HG02623 (cell line): ENCODE results near the gene TRIM66.
A peak's percentile ranks its signal among the peaks of the same experiment; 100 is the strongest.
"Not testable (repeated sequence)": the region's sequence is repeated elsewhere in the genome, so short reads cannot be mapped to it uniquely, and the experiment has no call there.

Source experiments
- ATAC-seq: cut with Tn5 transposase; IDR thresholded peaks from one replicate; pipeline ENCODE4 v1.9.1; 2021; ENCODE audit warnings: moderate library complexity; ENCODE audit not compliant: unreplicated experiment

Gene TRIM66

GRCh38 chr11:8692417-8692816 lies 10.0 kb upstream of the TRIM66 start:
- ATAC-seq: no peak

DNA sequence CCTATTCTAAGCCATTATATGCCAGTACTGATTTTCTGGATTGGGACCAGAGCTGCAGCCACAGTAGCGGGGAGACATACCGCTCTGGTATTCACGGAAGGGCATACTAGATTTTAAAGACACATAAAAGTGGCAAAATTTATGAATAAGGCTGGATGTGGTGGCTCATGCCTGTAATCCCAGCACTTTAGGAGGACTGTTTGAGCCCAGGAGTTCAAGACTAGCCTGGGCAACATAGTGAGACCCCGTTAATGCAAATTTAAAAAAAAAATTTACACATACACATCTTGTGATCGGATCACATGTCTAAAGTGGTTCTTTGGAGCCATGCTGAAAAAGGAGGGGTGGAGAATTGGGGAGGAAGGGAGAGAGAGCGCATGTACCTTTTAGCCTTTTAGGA lies 9.1 kb upstream of the TRIM66 start:
- ATAC-seq: no peak

DNA sequence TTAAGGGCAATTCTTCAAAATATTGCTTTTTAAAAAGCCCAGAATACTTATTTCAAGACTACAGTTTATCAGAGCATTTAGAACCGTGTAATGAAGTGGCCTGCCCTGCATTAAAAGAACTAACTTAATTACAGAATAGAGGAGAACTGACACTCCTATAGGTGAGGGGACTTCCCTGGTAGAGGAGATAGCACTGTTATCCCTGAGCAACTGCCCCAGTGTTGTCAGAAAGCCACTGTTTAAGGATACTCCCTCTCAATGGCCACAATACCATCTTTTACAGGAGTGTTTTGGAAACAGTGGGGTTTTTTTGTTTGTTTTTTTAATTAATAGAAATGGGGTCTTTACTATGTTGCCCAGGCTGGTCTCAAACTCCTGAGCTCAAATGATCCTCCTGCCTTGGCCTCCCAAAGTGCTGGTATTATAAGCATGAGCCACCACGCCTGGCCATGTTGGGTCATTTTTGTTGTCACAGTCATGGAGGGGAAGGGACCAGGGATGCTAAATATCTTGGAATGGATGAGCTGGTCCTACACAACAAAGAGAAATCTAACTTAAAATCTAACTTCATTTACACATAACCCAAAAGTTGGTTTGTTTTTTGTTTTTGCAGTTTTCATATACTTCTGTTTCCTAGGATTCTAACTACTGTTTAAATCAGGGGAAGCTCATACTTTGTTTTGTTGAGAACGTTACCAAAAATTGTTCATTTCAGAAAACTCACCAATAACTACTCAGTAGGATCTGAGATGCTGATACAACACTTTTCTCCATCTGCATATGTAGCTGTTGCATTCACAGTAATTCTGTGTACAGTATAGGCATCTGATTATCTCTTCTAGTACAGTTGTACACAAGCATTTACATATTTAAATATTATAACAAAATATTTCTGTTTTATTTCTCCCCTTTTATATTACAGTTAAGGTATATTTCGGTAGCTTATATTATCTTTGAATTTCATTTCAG lies 8.2 kb upstream of the TRIM66 start:
- no peak for ATAC-seq

DNA sequence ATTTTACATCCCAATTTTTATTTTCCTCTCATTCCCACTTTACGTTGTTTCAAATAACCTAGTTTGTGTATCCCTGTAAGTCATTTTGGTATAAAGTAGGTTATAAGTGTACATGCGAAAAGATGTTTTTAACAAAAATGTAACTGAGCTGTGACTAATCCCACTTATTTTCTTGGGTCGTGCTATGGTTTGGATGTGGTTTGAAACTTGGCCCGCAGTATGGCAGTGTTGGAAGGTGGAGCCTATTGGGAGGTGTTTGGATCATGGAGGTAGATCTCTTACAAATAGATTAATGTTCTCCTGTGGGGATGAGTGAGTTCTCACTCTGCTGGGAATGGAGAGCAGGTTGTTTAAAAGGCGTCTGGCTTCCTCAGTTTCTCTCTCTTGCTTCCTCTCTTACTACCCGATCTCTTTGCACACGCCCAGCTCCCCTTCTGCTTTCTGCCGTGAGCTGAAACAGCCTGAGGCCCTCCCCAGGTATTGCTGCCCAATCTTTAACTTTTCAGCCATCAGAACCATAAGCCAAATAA lies 7.3 kb upstream of the TRIM66 start:
- ATAC-seq: no peak

- peak; percentile 93 for ATAC-seq
Measured at GRCh38 chr11:8688414-8689362, 6.2 kb upstream of the TRIM66 start.

GRCh38 chr11:8686325-8686724 lies 3.9 kb upstream of the TRIM66 start:
- ATAC-seq: no peak

- no peak for ATAC-seq
Measured at GRCh38 chr11:8685820-8686219, 3.4 kb upstream of the TRIM66 start.

DNA sequence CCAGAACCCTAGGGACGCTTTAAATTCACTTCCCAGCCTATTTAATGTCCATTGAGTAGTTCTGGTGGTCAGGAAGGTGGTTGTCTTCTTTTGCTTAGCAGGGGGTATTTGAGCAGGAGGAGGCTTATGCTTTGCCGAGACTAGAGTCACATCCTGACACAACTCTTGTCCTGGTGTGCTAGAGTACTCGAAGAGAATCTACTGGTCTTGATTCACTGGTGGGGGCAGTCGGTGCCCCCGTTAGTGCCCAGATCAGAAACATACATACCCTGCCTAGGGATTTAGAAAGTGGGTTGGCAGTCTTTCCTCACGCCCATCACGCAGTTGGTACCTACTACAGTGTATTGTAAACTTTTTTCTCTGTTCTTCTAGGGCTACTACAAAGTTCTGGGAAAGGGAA lies 2.8 kb upstream of the TRIM66 start:
- ATAC-seq: no peak

DNA sequence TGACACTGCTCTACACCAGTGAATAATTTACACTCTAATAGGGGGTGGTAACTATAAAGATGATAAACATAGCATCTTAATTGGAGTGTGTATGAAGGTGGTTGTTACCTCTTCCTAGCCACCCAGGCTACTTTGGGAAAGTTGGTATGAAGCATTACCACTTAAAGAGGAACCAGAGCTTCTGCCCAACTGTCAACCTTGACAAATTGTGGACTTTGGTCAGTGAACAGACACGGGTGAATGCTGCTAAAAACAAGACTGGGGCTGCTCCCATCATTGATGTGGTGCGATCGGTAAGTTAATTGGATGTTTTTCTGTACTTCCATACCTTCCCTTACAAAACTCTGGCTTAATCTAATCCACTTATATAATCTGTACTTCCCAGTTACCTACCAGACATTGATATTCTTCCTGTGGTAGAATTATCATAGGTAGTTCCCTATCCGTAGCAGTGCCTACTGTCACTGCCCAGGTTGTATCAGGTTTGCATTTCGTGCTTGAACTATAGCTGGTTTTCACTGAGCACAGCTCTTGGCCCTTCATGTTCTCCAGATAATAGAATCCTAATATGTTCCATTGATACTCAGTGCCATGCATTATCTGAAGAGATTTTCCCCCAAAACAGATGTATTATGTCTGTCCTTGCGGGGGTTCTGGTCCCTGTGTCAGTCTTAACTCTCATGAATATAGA lies 2.3 kb upstream of the TRIM66 start:
- ATAC-seq: no peak

GRCh38 chr11:8683115-8683807 lies 796 bp upstream of the TRIM66 start:
- no peak for ATAC-seq

GRCh38 chr11:8681837-8682302 lies 595 bp downstream of the TRIM66 start:
- no peak for ATAC-seq

DNA sequence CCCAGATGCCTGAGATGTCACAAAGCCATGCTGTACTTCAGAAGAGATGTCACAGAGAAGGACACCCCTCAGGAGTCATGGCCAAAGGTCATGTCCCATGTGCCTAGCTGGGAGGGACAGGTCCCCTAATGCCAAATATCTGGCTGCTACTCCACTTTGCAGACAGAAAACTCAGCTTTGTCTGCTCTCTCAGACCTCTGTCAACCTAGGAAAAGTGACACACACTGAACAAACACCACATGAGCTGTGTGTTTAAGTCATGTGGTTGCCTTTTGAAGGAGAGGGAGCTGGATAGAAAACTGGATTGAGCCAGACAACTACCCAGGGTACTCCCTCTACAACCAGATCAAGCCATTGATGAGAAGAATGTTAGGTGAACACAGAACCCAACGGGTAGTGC lies 3.5 kb downstream of the TRIM66 start:
- ATAC-seq: no peak

GRCh38 chr11:8676458-8676857 lies 6.0 kb downstream of the TRIM66 start:
- no peak for ATAC-seq

- no peak for ATAC-seq
Measured at GRCh38 chr11:8674859-8675258, 7.6 kb downstream of the TRIM66 start.

GRCh38 chr11:8672346-8672745 lies 10.1 kb downstream of the TRIM66 start:
- no peak for ATAC-seq

- ATAC-seq: no peak
Measured at GRCh38 chr11:8671651-8672062, 10.8 kb downstream of the TRIM66 start.

GRCh38 chr11:8671193-8671612 lies 11.3 kb downstream of the TRIM66 start:
- ATAC-seq: no peak

DNA sequence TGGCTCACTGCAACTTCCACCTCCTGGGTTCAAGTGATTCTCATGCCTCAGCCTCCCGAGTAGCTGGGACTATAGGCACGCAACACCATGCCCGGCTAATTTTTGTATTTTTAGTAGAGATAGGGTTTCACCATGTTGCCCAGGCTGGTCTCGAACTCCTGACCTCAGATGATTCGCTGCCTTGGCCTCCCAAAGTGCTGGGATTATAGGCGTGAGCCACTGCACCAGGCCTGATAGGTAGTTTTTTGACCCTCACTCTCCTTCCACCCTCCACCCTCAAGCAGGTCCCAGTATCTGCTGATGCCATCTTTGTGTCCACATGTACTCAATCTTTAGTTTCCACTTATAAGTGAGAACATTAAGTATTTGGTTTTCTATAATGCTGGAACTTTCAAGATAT lies 12.4 kb downstream of the TRIM66 start:
- ATAC-seq: not testable (repeated sequence)

- ATAC-seq: no peak
Measured at GRCh38 chr11:8665222-8665621, 17.2 kb downstream of the TRIM66 start.
